Measurements from ENCODE around the gene FGFRL1.

Gene FGFRL1, protein sequence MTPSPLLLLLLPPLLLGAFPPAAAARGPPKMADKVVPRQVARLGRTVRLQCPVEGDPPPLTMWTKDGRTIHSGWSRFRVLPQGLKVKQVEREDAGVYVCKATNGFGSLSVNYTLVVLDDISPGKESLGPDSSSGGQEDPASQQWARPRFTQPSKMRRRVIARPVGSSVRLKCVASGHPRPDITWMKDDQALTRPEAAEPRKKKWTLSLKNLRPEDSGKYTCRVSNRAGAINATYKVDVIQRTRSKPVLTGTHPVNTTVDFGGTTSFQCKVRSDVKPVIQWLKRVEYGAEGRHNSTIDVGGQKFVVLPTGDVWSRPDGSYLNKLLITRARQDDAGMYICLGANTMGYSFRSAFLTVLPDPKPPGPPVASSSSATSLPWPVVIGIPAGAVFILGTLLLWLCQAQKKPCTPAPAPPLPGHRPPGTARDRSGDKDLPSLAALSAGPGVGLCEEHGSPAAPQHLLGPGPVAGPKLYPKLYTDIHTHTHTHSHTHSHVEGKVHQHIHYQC

DNA sequence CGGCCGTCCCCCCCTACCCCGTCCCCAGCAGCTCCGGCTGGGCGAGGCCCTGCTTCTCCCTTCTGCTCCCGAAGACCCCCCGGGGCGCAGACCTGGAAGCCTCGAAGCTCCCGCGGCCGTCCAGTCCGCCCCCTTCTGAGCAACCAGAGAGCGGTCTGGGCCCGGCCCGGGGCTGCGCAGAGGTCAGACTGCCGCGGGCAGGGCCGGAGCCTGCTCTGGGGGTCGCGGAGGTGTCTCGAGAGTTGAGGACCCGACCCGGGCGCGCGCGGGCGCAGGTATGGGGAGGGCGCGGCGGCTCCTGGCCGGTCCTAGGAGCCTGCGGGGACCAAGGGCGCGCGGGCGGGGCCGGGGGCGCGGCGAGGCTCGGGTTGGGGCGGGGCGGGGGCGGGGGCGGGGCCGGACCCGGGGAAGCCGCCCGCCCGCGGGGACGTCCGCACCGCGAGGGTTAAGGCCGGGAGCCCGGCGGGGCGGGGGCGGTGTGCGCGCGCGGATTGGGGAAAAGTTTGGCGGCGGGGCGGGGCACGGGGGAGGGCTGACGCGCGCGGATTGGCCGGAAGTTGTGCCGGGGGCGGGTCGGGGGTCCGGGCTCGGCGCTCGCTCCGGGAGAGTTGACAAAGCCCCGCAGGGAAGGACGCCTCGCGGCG lies at the start of gene FGFRL1:
Gene FGFRL1 (plus strand): TSS at position 605 of the 644 bp plus-strand sequence. CDS start 860 bp downstream, outside the sequence.
- peak in 1 of 2 experiments; percentile 35 for DNase-seq

DNA sequence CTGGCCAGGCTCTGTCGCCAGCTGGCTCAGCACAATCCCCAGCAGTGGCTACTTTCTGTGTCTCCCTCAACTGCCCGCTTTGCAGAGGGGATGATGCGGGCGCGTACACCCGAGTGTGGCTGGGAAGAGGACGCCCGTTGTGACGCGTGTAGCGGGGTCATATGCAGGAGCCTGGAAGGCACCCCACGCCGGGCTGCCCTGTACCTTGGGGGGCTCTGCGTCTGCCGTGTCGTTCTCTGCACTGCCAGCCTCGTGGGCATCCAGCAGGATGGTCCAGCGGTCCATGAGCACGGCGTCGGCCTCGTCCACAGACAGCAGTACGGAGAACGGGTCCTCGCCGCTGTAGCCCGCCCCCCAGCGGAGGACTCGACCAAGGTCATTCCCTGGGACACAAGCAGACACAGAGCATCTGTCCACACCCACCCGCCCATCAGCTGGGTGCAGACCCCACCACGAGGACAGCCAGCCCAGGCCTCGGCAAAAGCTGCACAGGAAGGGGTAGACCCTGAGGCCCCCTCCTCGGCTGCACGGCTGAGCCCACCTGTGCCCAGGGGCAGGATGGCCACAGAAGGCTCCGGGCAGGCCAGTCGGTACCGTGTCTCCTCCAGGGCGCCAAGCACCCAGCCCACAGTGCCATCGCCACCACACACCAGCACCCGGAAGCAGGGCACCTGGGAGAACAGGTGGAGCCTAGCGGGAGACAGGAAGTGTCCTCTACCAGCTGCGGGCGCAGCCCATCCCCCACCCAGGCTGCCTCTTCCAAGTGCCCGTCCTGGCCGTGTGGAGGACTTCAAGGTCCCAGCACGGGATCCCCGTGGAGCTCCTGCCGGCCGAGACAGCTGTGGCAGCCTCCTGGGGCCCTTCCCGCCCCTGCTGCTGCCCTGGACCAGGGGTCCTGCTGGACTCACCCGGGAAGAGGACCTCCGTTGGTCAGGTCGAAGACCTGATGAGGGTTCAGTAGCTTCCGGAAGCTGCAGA lies 48.9 kb upstream of the FGFRL1 start:
- peak in 1 of 2 experiments; percentile 27 for DNase-seq

DNA sequence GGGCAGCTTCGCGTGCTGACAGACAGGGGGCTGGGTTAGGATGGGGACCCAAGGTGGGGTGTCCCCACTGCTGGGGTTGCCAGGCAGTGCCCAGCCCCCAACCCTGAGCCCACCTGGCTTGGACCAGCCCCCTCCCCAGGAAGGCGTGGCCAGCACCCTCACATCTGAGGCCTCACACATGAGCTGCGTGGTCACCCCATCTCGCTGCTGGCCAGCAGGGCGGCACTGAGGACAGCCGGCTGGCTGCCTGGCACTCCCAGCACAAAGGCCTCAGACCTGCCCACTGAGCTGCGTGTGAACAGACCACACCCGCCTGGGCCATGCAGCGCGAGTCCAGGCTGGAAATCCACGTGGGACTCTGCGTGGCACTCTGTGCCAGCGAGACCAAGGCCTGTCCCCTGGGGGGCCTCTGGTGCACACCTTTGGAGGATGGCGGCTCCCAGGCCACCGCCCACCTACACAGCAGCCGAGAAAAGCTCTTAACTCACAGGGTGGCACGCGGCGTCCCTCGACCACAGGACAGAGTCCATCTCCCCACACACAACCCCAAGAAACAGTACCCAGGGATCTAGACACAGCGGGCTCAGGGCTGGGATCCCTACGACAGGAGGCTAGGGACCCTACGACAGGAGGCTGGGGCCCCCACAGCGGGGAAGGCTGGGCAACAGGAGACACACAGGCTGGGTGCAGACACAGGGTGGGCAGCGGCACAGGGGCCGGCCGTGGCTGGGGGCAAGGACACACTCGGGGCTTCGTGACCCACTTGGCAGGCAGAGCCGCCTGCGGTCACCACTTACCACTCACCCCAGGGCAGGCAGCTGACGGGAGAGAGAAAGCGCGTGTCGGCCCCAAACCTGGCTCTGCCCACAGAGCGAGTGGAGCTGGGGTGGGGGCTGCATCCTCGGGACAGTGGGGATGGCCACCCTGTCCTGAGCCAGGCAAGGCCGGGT lies 47.9 kb upstream of the FGFRL1 start:
- DNase-seq: no peak

DNA sequence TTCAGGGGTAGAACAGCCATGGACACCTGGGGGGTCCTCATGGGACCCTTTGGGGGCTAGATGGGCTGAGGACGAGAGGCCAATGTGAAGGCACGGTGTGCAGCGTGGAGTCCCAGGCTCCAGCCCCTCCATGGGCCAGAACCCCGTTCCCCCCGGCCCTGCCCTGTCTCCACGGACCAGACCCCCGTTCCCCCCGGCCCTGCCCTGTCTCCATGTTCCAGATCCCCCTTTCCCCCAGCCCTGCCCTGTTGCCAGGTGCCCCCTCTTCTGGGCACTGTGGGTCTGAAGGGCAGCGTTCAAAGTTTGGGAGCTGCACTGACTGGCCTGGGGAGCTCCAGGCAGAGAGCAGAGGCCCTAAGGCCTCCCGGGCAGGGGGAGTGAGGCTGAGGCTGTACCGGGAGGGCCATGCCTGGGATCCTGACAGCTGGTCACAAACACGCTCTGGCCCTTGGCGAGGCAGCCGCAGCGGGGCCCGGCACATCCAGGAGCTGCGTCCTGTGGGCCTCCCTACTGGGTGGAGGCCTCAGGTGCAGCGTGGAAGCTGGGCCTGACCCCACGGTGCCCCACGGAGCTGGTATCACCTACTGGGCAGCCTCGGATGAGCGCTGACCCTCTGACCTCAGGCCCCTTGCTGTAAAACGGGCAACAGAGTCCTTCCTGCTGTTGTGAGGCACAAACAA lies 46.9 kb upstream of the FGFRL1 start:
- no peak for DNase-seq

DNA sequence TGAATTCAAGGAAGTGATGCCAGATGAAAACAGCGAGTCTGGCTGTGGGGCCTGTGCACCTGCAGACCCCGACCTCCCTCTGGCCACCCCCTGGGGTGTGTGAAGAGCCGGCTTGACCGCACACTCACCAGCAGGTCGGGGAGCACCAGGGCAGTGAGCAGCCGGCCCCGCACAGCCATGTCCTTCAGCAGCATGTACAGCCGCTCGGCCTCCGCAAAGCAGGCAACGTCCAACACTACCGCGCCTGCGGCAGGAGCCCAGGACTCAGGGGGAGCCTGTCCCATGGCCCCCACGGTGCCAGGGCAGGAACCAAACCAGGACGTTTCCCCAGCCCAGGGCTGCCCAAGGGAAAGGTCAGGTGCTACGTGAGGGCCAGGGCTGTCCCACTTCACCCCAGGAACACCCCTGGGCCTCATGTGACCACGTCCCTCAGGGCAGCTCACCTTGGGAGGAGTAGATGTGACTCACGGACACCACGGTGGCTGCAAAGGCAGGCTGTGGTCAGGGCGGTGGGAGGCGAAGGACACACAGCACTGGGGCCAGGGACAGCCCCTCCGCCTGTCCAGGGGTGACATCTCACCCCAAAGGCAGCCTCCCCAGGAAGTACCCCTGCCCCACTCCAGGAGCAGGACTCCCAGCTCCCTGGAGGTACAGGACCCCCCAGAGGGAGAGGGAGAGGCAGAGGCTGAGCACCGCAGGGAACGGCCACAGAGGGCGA lies 46.2 kb upstream of the FGFRL1 start:
- no peak for DNase-seq

DNA sequence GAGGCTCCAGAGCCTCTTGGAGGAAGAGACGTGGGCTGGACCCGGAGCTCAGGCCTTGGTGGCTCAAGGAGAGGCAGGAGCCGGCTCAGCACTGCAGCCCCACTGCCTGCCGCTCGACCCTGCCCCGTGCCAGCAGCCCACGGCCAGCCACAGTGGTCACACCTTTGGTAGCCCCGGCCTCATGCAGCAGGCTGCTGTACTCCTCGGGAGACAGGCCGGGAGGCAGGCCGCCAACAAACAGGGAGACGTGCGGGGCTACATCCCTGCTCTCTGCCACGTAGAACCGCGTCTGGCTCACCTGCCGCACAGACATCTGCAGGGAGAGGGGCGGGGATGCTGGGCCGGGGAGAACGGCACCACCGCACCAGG lies 45.7 kb upstream of the FGFRL1 start:
- DNase-seq: no peak

DNA sequence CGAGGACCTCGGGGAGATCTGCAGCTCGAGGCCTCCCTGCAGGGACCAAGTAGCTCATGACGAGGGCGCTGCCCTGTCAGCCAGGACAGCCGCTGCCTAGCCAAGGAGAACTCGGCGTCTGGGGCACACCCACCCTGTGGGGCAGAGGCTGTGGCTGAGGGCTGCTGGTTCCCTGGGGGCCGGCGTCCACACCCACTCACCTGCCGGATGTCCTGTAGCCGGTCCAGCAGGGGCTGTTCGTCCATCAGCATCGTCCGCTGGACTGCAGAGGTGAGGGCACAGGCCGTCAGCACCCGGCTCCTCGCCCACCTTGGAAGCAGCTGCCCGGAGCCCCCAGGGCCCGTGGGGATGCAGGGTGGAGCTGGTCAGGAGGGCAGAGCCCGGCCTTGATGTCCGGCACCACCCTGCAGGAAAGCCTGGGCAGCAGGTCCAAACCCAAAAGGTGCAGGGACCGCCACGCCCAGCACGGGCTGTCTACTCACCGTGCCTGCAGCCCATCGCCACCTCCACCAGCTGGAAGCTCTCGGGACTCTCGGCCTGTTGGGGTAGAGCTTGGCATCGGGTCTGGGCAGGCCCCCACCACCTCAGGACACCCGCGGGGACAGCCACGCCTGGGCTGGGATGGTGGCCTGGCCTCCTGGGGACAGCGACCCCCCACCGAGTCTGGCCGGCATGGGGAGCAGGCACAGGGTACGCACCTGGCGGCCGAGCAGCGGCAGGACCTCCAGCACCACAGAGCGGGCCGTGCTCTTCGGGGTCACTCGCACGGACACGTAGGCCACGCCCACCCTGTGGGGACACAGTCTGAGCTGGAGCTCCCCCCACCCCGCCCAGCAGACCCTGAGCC lies 44.9 kb upstream of the FGFRL1 start:
- DNase-seq: no peak

DNA sequence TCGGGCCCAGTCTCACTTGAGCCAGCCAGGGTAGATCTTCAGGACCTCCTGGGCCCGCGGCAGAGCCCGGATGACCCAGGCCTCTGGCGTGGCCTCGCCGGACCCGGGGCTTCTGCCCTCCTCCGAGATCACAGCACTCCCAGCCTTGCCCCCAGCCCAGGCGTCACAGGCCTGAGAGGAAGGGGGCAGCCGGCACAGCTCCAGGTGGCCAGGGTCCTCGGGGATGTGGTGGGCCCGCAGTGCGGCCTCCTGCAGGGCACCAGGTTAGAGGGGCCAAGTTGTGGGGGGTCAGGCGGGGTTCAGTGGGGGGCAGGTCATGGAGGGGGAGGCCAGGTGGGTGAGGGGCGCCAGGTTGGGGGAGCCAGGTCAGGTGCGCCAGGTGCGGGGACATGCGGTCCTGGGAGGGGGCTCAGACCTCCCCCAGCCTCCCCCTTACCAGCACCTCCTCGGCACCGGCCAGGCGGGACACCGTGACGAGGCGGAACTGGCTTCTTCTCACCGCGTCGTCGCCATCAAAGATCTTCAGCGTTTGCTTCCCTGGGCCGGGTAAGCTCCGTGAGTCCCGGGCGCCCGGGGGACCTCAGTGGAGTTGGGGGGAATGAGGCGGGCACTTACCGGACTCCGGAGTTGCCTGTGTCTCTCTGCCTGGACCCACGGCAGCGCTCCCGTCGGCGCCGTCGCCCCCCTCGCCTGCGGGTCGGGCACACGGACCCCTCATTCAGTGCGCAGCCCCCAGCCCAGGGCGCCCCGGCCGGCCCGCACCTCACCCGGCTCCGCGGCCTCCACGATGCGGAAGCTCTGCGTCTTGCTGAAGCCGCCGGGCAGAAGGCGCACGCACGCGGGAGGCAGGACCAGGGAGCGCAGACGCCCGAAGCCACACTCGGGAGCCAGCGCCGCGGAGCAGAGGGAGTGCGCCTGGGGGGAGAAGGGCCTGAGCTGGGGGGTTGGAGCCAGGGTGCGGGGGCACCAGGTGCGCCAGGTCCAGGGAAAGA lies 44.0 kb upstream of the FGFRL1 start:
- no peak for DNase-seq

DNA sequence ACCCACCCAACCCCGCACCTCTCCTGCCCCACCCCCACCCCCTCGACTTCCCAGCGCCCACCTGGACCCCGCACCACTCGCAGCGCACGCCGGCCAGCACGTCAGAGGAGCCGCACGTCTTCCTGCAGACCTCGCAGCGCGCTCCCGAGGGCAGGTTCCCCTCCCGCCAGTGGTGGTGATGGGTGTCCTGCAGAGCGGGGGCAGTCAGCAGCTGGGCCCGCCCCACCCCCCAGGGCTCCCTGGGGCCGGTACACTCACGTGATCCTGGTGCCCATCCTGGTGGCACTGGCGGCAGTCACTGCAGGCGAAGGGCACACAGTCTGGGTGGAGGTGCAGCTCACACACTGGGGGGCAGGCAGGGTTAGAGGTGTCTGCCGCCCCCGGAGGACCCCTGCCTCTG lies 43.2 kb upstream of the FGFRL1 start:
- DNase-seq: no peak

DNA sequence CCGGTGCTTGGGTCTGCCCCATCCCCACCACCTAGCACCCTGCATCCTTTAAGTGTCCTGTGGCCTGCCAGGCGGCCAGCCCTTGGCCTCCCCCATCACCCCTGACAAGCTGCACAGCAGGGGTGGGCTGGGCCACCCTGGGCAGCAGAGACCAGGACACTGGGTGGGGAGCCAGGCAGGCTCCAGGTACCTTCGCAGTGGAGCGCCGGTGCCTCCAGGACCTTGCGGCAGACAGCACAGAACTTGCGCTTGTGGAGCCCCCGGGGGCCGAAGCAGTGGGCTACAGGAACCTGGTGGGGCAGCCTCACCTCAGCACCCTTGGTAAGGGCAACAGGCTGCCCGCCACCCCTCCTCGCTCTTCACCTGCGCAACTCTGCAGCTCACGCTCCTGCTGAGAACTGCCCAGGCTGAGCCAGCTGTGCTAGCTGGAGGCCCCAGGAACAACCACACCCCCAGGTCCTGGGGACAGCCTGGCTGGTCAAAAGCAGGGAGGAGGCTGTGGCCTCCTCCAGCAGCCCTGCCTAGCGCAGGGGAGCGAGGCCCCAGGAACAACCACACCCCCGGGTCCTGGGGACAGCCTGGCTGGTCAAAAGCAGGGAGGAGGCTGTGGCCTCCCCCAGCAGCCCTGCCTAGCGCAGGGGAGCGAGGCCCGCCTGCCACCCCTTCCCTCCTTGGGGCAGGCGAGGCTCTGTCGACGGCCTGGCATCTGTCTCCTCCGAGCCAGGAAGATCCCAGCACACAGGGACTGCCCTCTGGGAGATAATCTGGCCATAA lies 42.6 kb upstream of the FGFRL1 start:
- no peak for DNase-seq

DNA sequence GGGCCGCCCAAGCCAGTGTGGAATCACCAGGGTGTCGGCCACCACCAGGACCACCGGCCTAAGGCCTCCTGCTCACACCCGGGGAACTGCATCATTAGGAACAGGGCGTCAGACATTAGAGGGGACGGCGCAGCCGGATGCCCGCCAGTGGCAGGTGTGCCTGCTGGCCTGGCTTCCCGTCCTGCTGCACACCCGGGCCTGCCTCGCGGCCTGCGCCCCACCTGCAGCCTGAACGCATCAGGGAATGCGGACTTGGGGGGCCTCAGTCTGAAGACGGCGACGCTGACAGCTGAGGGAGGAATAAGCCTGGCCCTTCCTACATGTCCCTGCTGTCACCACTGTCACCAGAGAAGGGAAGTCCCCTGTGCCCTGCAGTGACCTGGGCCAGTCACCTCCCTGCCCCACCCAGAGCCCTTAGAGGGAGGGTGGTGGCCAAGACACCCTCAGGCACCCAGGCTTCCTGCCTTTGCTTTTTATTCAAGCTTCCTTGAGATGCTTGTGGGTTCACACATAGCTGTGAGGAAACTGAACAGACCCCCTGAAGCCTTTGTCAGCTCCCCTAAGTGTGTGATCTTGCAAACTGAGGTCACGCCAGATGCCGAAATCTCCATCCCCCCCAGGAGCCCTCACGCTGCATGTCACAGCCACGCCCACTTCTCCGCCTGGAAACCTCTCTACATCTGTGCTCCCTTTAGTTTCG lies 41.2 kb upstream of the FGFRL1 start:
- no peak for DNase-seq

DNA sequence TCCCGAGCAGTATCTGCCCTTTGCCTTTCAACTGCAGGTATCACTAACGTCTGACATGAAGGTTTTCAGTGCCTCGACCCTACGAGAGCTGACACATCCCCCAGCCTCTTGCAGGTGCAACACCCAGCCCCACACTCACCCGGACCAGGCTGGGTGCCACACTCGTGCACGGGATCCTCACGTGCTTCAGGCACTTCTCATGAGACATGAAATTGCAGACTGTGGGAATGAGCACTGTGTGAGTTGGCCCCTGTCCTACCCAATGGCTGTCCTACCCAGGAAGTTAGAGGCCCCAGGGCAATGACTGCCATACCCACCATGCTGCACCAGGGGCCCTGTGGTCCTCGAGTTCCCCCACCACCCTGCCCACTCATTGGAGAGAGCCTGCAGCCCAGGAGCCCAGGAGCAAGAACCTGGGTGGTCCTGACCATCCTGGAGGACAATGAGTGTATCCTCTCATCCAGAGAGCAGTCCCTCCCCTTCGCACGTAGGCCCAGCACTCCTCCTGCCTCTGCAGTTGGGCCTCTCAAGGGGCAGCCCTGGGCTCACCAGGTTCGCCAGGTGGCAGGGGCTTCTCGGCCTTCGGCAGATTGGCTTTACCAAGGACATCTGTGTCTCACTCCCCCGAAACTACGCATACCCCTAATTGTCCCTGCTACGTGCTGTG lies 40.4 kb upstream of the FGFRL1 start:
- no peak for DNase-seq

DNA sequence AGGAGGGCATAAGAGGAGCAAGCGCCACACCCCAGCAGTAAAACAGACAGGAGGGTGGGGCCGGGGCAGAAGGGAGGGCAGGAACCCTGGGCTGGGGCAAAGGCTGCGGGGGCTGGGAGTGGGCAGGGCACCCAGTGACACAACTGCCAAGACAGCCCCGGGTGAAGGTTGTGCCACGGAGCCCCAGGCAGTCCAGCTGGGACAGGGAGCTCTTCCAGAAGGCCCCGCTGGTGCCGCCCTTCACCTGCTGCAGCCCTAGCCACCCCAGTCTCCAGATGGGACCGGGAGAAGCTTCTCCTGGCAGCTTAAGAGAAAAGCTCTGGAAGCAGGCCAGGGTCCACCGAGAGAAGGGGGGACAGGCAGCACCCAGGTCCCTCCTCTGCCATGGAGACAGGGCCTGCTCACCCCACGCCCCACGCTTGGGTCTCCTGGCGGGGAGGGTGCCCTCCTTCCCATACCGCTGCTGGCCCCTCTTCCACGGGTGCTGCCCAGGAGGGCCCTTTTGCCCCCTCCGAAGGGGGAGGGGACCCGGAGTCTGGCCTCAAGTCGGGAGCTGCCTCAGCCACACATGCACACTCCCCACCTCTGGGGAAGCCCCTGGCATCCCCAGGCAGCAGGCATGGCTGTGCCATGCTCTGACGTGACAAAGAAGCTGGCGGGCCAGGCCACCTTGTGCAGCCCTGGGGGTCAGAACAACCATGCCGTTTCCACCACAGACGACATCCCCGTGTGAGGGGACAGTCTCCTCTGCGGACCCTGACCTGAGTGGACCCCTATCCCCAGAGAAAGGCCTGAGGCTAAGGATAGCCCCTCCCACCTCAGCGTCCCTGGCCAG lies 39.5 kb upstream of the FGFRL1 start:
- peak; percentile 18 to 56 for DNase-seq

DNA sequence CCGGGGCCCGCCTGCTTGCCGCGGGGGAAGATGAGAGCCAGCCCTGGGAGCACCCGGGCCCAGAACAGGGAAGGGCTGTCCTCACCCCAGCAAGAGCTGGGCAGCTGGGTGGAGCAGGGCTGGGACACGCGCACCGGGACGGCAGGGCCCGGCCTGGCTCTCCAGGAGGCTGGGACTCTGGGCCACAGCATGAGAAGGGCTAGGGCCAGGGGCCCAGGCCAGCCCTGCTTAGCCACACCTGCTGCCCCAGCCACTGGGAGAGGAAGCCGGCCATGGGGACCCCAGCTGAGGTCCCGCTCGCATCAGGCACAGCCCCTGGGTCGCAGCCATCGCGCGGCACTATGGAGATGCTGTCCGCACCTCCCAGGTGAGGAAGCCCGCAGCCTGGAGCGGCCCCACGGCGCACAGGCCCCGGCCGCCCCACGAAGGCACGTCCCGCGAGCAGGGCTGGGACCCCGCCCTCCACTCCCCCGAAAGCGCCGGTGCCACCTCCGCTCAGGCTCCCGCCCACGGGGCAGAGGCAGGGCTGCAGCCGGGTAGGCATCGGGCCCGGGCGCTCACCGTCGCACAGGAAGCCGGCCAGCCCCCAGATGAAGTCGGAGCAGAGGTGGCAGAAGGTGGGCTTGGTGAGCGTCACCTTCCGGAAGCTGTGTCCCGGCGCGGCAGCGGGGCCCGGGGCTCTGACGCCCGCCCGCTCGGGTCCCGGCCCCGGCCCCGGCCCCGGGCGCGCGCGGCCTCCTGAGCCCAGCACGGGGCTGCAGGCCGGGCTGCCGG lies 38.6 kb upstream of the FGFRL1 start:
- DNase-seq: no peak
